Mesendoderm (in vitro differentiated cells): Measurements from ENCODE around the gene NDUFB10. TPM values are rescaled to one million over a fixed set of nuclear protein-coding genes. Genes with fewer than 3 reads are reported as not detected.

ENCODE experiments used
- small RNA-seq: library from polyadenylated mRNA; stranded (forward); fragments of <200 nt; extraction: miRNeasy Mini kit (QIAGEN cat#:217004); gene quantifications from one replicate; pipeline ENCODE3, GENCODE V24; 2013; ENCODE audit not compliant: insufficient read depth

The NDUFB10 gene

Small RNA genes within 50 kb of the gene (small RNA-seq; reads per million reads assigned to genes)
- gene AC005363.2 (0.90 reads per million), gene SNORA10 (not detected), gene SNORA64 (not detected)
